HCEC 1CT (cell line): ENCODE results near the gene CD72.

Experiments used
- DNase-seq: peaks from one replicate; pipeline ENCODE4 v3.0.0-alpha.2; 2017

Gene CD72

GRCh38 chr9:35618325-35618727, at the start of gene CD72:
TSS of gene CD72 (minus strand) at chr9:35618413. CDS start at chr9:35618303, 110 bp downstream.
- no peak for DNase-seq

GRCh38 chr9:35667939-35668338, 49.7 kb upstream of the CD72 start:
- DNase-seq: no peak

- no peak for DNase-seq
These were observed 48.3 kb upstream of the CD72 start for GRCh38 chr9:35666549-35666948.

- DNase-seq: no peak
These were observed 47.8 kb upstream of the CD72 start for GRCh38 chr9:35666045-35666444.

- no peak for DNase-seq
These were observed 47.2 kb upstream of the CD72 start for GRCh38 chr9:35665471-35665818.

- peak; percentile 83 for DNase-seq
These were observed 46.6 kb upstream of the CD72 start, which contains the start of gene ARHGEF39 for GRCh38 chr9:35664531-35665470. TSS of gene ARHGEF39 (minus strand) at chr9:35665195. CDS start at chr9:35665169, 26 bp downstream.

GRCh38 chr9:35662437-35662836, 44.2 kb upstream of the CD72 start:
- no peak for DNase-seq

GRCh38 chr9:35661756-35662350, 43.6 kb upstream of the CD72 start:
- no peak for DNase-seq

GRCh38 chr9:35660966-35661415, 42.8 kb upstream of the CD72 start:
- peak; percentile 64 for DNase-seq

- peak; percentile 56 for DNase-seq
These were observed 41.1 kb upstream of the CD72 start for GRCh38 chr9:35659340-35659739.

GRCh38 chr9:35658968-35659220, 40.7 kb upstream of the CD72 start:
- DNase-seq: peak; percentile 80

GRCh38 chr9:35658137-35658967, 40.1 kb upstream of the CD72 start, which contains the start of gene CCDC107:
TSS of gene CCDC107 (plus strand) at chr9:35658292. CDS start at chr9:35658380, 88 bp downstream.
- peak; percentile 76 for DNase-seq

GRCh38 chr9:35657546-35658136, 39.4 kb upstream of the CD72 start, which contains the start of gene RMRP:
TSS of gene RMRP (minus strand) at chr9:35658019.
- peak; percentile 100 for DNase-seq

GRCh38 chr9:35656831-35657545, 38.8 kb upstream of the CD72 start:
- DNase-seq: peak; percentile 42

GRCh38 chr9:35656348-35656747, 38.1 kb upstream of the CD72 start:
- no peak for DNase-seq

- no peak for DNase-seq
These were observed 35.4 kb upstream of the CD72 start for GRCh38 chr9:35653611-35654010.

- no peak for DNase-seq
These were observed 34.6 kb upstream of the CD72 start for GRCh38 chr9:35652829-35653209.

GRCh38 chr9:35651956-35652828, 34.0 kb upstream of the CD72 start:
- DNase-seq: peak; percentile 77

- DNase-seq: no peak
These were observed 32.3 kb upstream of the CD72 start, which contains the start of gene SIT1 for GRCh38 chr9:35650341-35651158. TSS of gene SIT1 (minus strand) at chr9:35650931. CDS start at chr9:35650853, 78 bp downstream.
